Measurements from ENCODE around the gene CD177. TPM values are rescaled to one million over a fixed set of nuclear protein-coding genes. Genes with fewer than 3 reads are reported as not detected.

CD177 gene
- total RNA-seq, 3 donors from 2014 or later: 0.29 to 0.33 (median 0.32) TPM

DNA sequence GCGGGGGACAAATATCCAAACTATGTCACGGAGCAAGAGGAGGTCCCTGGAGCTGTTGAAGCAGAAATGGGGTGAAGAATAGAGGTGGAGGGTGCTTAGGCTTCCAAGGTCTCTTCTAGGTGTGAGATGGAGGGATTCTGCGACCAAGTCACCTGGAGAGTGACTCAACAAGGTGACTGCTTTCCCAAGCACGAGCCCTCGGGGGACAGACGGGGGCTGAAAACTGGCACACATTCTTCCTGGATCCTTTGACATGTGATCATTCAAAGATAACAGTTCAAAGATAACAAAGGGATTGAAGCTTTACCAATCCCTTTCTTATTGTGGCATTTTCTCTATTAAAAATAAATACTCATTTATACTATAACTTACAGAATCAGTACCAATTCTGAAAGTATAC lies 59.0 kb downstream of the CD177 start:
- H3K9me3 ChIP-seq: no peaks in the 10 kb centered on the region
- TF ChIP-seq, protein P1, sequence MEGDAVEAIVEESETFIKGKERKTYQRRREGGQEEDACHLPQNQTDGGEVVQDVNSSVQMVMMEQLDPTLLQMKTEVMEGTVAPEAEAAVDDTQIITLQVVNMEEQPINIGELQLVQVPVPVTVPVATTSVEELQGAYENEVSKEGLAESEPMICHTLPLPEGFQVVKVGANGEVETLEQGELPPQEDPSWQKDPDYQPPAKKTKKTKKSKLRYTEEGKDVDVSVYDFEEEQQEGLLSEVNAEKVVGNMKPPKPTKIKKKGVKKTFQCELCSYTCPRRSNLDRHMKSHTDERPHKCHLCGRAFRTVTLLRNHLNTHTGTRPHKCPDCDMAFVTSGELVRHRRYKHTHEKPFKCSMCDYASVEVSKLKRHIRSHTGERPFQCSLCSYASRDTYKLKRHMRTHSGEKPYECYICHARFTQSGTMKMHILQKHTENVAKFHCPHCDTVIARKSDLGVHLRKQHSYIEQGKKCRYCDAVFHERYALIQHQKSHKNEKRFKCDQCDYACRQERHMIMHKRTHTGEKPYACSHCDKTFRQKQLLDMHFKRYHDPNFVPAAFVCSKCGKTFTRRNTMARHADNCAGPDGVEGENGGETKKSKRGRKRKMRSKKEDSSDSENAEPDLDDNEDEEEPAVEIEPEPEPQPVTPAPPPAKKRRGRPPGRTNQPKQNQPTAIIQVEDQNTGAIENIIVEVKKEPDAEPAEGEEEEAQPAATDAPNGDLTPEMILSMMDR (IDR thresholded peaks at IDR 0.05): no peak
- no peak for TF ChIP-seq POLR2A (IDR thresholded peaks at IDR 0.05)
- TF ChIP-seq POLR2AphosphoS5 (IDR thresholded peaks at IDR 0.05): no peak
- H3K36me3 ChIP-seq: no peaks in the 10 kb centered on the region
- no peaks in the 10 kb centered on the region for H3K4me1 ChIP-seq
- peak in 1 of 2 donors; percentile 25 for DNase-seq (ENCODE audit: low spot score in 2 of 2)
- no peak overlapping the region for H3K27ac ChIP-seq
- no peaks in the 10 kb centered on the region for H3K27me3 ChIP-seq
- no peak overlapping the region for H3K4me3 ChIP-seq
- intact Hi-C loops (cut with DNase I; ENCODE audit: low total_unique reads): no loop called here

Other genes starting within 250 kb of the CD177 start
- gene PSG5, start 167.2 kb upstream of the CD177 start, total RNA-seq: not detected
- 1 to 10 TPM in 1 of 3 donors, not detected in 2; 2.3 TPM for gene PSG4, start 148.0 kb upstream of the CD177 start, total RNA-seq
- gene PSG9, start 84.2 kb upstream of the CD177 start, total RNA-seq: not detected
- gene TEX101, start 61.2 kb downstream of the CD177 start, total RNA-seq: not detected
- gene LYPD3, start 111.9 kb downstream of the CD177 start, total RNA-seq: 10 to 100 TPM in 1 of 3 donors, 1 to 10 TPM in 1, not detected in 1; 5.2 to 17.6 TPM
- 10 to 100 TPM in 2 of 3 donors, 1 to 10 TPM in 1; 7.5 to 19.5 (median 15.1) TPM for gene PHLDB3, start 151.1 kb downstream of the CD177 start, total RNA-seq
- gene ETHE1, start 173.5 kb downstream of the CD177 start, total RNA-seq: 10 to 100 TPM; 41.6 to 70.1 (median 59.4) TPM
- under 1 TPM; 0.59 to 0.98 (median 0.64) TPM for gene ZNF575, start 179.5 kb downstream of the CD177 start, total RNA-seq
- gene XRCC1, start 221.8 kb downstream of the CD177 start, total RNA-seq: 10 to 100 TPM; 21.0 to 30.6 (median 29.0) TPM
- 10 to 100 TPM in 1 of 3 donors, 1 to 10 TPM in 2; 4.5 to 12.5 (median 6.9) TPM for gene PINLYP, start 222.1 kb downstream of the CD177 start, total RNA-seq
- 10 to 100 TPM; 14.9 to 17.4 (median 16.1) TPM for gene IRGQ, start 242.4 kb downstream of the CD177 start, total RNA-seq
- gene ZNF576, start 242.9 kb downstream of the CD177 start, total RNA-seq: 10 to 100 TPM; 14.2 to 18.0 (median 14.8) TPM